NK-92 (cell line): ENCODE data around the gene SOX10.
"Not testable (repeated sequence)": the region's sequence is repeated elsewhere in the genome, so short reads cannot be mapped to it uniquely, and the experiment has no call there.

Experiments
- DNase-seq: peaks from one replicate; lab custom pipeline; 2025; ENCODE audit not compliant: unreplicated experiment; lab: John Stamatoyannopoulos, UW

The SOX10 gene

DNA sequence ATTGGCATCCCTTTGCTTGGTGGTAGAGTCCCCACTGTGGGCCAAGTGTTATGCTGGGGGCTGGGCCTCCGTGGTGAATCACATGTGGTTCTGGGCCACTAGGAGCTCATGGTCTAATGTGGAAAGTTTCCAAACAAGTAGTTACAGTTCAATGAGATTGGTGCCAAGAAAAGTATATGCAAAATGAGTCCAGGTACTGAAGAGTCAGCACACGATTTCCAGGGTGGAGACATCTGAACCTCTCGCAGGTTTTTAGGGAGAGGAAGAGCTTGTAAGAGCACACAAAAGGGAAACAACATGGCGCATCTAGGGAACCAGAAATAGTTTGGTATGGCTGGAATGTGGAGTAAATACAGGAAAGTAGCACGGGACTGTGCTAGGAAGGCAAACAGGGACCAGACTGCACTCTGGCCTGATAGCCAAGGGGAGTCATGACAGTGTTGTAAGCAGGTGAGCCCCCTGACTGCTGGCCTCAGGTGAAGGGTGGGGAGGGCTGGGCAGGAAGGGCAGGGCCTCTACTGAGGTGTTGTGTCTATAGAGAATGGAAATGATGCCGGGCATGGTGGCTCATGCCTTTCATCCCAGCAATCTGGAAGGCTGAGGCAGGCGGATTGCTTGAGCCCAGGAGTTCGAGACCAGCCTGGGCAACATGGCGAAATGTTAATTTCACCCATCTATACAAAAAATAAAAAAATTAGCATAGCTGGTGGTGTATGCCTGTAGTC, 18.3 kb downstream of the SOX10 start:
- no peak for DNase-seq

DNA sequence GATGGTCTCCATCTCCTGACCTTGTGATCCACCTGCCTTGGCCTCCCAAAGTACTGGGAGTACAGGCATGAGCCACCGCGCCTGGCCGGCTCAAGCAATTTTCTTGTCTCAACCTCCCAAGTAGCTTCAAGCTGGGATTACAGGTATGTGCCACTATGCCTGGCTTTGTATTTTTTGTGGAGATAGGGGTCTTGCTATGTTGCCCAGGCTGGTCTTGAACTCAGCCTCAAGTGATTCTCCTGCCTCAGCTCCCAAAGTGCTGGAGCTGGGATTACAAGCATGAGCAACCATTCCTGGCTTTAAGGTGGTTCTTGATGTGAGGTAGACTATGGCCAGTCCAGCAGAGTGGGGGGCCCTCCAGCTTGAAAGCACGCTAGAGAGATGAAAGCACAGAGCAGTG, 23.3 kb downstream of the SOX10 start:
- no peak for DNase-seq

DNA sequence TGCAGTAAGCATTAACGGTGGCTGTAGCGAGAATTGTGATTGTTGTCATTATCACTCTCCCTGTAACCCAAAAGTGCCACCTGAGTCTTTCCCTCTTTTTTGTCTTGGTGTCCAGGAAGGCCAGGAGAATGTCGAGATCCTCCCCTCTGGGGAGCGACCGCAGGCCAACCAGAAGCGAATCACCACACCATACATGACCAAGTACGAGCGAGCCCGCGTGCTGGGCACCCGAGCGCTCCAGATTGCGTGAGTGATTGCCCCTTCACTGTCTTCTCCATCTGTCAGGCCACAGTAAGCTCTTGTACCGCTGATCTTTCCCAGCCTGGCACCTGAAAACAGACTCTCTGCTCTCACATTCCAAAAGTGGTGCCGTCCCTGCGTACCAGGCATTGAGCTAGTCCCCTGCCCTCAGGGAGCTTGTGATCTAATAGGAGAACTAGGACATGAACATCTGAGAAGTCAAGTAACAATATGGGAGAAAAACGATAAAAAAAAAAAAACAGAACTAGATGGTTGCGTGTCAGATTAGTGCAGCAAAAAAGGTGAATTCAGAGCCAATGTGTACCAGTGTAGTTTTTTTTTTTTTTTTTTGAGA, 25.0 kb downstream of the SOX10 start:
- DNase-seq: no peak

DNA sequence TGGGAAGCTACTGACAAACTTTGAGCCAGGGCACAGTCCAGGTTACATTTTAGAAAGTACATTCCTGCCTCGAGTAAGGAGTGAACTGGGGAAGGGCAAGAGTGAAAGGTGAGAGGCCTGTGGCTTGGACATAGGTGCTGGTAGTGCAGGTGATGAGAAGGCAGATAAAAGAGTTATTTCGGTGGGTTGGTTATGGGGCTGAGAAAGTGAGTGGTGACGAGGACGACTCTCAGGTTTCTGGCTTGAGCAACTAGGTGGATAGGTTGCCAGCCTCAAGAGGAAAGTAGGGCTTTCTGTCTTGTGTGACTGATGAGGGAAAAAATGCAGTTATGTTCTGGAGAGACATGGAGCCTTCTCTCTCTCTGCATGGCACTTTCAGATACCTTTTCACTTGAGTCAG, 27.1 kb downstream of the SOX10 start:
- no peak for DNase-seq

DNA sequence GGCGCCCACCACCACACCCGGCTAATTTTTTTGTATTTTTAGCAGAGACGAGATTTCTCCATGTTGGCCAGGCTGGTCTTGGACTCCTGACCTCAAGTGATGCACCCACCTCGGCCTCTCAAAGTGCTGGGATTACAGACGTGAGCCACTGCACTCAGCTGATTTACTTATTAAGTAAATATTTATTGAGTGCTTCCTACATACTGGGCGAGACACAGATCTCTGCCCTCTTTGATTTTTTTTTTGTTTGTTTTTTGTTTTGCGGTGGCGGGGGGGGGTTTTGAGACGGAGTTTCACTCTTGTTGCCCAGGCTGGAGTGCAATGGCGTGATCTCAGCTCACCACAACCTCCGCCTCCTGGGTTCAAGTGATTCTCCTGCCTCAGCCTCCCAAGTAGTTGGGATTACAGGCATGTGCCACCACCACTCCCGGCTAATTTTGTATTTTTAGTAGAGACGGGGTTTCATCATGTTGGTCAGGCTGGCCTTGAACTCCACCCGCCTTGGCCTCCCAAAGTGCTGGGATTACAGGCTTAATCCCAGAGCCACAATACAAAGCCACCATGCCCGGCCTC, 28.4 kb downstream of the SOX10 start:
- DNase-seq: not testable (repeated sequence)

DNA sequence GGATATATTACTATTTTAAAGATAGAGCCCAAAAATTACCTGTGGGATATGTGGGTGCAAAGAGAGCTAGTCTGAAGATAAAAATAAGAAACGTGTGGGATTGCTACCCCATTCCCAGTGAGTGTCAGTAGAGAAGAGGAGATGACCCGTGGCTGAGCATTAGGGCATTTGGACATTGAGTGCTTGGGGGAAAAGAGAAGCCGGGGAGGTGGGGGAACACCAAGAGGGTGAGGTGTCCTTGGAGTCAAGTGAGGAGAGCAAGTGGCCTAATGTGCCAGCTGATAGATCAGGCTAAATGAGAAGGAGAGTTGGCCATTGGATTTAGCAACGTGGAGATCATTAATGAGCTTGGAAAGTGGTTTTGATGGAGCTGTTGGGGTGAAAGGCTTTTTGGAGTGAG, 29.7 kb downstream of the SOX10 start:
- DNase-seq: no peak

DNA sequence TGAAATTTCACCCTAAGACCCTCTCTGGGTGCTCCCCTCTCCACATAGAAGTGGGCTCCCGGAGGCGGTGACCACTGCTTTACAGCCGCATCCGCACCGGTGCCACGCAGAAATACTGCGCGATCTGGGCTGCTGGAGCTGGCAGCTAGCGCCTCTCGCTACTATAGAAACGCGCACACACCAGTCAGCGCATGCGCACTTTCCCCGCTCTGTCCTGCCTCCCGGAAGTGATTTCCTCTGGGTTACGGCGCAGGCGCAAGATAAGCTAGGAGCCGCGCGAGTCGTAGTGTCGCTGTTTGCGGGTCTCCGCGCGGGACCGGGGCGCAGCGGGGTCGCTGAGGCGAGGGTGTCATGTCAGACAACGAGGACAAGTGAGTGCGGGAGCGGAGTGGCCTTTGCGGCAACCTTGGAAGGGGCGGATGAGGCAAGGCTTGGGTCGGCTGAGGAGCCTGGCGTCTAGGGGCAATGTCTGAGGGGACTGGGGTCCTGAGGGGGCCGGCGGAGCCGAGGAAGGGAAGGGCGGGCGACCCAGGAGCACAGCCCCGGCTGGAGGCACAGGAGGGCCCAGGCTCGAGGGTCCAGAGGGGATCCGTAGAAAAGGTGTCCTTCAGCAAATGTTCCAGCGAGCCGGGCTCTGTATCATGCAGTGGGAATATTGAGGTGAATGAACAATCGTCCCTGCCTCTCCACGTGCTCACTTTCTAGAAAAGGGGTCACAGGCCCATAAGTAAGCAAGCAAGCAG, 30.7 kb downstream of the SOX10 start, which contains the start of the genes C22orf23 and POLR2F:
Gene C22orf23 (minus strand): TSS at position 165 of the 743 bp plus-strand sequence. CDS start 452 bp downstream, outside the sequence.
Gene POLR2F (plus strand): TSS at position 263 of the 743 bp plus-strand sequence. CDS start 89 bp downstream, at position 352.
- DNase-seq: peak; percentile 71

DNA sequence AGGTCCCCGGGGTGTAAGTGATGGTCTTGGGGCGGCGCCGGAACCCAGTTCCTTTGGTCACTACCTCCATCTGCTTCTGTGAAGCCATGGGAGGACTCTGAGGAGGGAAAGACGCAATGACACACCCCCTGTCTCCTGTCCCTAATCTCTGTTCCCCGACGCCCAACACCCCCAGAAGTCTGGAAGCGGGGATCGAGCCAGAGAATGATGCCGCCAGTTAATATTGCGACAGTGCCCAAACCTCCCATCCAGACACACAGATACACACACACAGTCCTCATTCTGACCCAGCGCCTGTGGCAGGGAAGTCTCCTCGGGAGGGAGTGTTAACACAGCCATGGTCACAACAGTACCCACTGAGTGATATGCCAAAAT, 31.3 kb downstream of the SOX10 start:
- DNase-seq: no peak

DNA sequence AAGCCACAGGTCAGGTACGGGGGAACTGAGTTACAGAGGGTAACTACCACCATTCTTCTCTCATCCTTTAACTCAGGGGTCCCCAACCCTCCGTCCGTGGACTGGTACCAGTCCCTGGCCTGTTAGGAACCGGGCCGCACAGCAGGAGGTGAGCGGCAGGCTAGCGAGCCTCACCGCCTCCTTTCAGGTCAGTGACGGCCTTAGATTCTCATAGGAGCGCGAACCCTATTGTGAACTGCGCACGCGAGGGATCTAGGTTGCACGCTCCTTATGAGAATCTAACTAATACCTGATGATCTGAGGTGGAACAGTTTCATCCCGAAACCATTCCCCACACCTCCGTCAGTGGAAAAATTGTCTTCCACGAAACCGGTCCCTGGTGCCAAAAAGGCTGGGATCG, 31.7 kb downstream of the SOX10 start:
- not testable (repeated sequence) for DNase-seq

DNA sequence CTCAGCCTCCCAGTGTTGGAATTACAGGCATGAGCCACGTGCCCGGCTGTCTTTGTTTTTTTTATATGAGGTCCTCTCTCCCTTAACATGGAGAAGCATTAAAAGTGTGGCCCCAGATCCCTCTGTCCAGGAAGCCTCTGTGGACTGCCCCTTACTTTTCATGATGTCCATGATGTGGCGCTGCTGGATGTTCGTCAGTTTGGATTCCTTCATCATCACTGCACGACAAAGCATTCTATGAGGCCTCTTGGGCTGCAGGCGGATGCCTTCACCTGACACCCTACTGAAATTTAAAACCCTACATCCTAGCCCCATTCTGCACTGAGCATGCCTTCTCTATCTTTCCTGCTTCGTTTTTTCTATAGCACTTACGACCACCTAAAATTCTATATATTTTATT, 33.0 kb downstream of the SOX10 start:
- DNase-seq: no peak

DNA sequence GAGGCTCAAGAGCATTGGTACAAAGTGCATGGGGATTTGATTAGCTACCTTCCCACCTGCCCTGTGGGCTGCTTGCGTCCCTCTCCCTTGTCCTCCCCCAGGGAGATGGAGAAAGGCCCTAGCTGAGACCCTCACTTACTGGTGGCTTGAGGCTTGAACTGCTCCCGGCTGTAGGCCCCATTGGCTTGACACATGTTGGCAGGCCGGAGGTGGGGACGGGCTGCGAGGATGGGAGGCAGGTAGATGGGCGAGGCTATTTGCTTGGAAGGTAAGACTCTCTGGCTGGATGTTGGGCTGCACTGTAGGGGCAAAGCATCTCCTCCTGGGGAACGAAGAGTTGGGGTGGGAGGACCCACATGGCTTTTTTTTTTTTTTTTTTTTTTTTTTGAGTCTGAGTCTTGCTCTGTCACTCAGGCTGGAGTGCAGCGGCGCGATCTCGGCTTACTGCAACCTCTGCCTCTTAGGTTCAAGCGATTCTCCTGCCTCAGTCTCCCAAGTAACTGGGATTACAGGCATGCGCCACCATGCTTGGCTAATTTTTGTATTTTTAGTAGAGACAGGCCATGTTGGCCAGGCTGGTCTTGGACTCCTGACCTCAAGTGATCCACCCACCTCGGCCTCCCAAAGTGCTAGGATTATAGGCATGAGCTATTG, 37.1 kb downstream of the SOX10 start:
- not testable (repeated sequence) for DNase-seq

DNA sequence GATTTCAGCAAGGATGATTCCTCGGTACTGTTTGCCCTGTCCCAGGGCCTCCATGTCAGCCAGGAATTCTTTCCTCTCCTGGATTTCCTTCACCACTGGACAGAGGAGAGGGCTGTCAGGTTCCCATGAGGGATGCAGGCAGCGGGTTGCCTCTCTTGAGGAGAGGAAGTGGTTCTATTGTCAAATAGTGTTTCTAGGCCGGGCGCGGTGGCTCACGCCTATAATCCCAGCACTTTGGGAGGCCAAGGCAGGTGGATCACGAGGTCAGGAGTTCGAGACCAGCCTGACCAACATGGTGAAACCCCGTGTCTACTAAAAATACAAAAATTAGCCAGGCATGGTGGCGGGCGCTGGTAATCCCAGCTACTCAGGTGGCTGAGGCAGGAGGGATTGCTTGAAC, 39.9 kb downstream of the SOX10 start:
- DNase-seq: not testable (repeated sequence)

DNA sequence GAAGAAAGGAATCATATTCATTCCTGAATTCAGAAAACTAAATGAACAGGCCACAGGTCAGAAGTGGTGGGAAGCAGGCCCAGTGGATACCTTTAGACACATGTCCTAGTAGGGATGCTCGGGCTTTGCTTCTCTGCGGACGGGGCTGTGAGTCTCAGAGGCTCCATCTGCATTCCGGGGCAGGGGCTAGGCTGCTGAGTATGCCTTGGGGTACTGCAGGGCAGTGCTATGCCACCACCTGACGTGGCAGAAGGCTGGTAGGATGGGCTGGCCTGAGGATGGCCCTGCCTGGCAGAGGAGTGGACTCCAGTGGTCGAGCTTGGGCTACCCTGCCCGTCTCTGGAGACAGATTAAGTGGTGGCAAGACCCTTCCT, 40.5 kb downstream of the SOX10 start:
- no peak for DNase-seq

DNA sequence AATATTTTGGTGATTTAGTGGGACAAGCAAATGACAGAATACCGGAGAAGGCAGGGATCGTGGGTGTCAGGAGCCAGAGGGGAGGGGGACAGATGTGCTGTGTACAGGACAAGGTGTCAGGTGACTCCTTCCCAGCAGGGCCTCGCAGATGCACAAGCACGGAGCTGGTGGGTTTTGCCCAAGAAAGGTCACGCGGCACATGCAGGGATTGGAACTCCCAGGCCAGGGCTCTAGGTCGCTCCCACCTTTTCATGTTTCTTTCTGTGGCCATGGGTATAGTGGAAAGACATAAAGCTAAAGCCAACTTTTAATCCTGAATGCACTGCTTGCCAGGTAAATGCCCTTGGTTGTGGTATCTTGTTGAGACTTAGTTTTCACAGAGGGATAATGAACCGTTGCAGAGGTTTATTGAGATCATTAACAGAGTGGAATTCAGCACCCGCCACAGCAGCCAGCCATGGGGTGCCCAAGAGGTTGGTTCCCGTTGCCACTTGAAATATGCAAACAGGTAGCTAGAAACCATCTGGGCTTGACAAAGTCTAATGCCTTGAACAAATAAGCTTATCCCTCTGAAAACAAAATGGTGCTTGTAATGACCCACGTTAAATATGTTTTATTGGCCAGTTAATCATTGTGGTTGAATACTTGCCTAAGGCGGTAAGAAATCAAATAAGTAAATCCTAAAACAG, 41.1 kb downstream of the SOX10 start:
- no peak for DNase-seq

DNA sequence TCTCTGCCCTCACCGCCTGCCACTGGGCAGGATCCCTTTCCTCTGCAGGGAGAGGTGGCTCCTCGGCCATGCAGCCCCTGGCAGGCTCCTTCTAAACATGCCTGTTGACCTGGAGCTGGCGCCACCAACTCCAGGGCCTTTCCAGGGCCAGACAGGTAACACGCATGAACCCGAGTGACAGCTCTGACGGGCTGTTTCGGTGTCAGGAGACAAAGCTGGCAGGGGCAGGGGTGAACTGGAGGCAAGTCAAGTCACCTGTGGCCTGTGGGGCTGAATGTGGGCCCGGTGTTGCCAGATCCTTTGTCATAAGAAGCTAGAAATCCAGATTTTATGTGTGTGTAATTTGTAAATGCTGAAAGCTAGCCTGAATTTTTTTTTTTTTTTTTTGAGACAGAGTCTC, 42.2 kb downstream of the SOX10 start:
- DNase-seq: no peak

DNA sequence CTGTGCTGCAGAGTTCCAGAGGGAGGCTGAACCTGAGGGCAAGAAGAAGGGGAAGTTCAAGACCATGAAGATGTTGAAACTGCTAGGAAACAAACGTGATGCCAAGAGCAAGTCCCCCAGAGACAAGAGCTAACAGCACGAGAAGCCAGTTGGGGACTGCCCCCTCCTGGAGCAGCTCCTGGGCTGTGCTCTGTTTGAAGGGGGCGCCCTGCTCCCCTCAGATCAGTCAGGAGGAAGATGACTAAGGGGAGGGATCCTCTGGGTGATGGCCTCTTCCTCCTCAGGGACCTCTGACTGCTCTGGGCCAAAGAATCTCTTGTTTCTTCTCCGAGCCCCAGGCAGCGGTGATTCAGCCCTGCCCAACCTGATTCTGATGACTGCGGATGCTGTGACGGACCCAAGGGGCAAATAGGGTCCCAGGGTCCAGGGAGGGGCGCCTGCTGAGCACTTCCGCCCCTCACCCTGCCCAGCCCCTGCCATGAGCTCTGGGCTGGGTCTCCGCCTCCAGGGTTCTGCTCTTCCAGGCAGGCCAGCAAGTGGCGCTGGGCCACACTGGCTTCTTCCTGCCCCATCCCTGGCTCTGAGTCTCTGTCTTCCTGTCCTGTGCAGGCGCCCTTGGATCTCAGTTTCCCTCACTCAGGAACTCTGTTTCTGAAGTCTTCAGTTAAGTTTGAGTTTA, 43.5 kb downstream of the SOX10 start:
- no peak for DNase-seq

DNA sequence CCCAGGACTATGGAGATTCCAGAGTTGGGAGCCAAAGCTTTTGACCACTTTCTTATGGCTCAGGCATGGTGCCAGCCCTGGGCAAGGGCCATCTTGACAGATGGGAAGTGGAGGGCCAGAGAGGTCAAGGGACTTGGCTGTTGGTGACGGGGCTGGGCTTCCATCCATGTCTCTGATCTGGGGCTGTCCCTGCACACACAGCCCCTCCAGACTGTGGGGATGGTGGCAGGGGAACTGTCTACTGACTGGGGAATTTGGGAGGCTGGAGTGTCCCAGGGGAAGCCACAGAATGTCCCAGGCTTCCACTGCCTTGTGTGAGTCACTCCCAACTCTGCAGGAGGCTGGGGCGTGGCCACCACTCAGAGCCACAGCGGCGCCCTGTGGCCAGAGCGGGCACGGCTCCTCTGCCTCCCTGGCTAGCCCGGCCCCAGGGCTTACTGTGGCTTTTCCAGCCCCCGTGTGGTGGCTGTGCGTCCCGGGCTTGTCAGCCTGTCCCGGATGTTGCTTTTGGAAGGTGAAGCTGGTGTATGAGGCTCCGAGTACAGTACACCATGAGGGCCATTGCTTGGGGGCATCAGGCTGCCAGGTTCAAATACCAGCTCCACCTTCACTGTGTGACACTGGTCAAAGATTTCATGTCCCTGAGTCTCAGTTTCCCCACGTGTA, 50.5 kb downstream of the SOX10 start:
- DNase-seq: no peak

DNA sequence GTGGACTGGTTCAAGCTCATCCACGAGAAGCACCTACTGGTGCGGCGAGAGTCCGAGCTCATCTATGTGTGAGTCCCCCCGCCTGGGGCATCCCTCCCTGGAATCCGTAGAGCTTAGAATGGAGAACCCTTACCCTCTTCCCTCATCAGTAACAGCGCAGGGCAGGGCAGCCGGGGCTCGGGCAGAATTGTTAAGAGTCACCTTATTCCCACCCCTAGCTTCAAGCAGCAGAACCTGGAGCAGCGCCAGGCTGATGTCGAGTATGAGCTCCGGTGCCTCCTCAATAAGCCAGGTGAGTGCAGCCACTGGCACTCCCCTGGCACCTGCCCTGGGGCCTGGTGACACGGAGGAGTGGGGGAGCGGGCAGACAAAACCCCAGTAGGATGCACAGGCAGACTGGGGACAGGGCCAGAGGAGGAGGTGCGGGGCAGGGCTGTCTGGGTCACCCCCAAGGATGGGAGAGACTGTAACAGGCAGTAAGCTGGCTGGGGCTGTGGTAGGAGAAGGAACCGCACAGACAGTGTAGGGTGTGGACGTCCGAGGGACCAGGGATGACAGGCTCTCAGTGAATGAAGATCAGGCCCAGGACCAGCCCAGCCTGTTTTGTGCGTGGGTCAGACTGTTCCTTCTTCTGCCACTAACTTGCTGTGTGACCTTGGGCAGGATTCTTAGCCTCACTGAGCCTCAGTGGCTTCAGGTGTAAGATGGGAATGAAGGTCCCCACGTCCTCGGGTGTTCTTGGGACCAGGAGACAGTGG, 51.4 kb downstream of the SOX10 start:
- DNase-seq: no peak

DNA sequence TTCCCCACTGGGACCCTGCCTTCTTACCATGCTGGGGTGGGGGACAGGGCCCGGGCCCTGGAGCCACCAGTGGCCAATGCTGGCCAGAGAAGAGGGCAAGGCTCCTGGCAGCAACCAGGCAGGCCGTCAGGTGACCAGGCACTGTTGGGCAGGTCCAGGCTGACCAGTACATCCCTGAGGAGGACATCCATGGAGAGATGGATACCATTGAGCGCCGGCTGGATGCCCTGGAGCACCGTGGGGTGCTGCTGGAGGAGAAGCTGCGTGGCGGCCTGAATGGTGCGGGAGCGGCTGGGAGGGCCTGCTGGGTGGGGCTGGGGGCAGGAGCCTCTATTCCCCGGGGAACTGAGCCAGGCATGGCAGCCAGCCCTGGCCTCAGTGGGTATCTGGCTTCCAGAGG, 52.0 kb downstream of the SOX10 start:
- no peak for DNase-seq
